Measurements from ENCODE around the gene EPPIN. TPM values are rescaled to one million over a fixed set of nuclear protein-coding genes. Genes with fewer than 3 reads are reported as not detected.

The EPPIN gene
- polyA plus RNA-seq, 2 donors: not detected

DNA sequence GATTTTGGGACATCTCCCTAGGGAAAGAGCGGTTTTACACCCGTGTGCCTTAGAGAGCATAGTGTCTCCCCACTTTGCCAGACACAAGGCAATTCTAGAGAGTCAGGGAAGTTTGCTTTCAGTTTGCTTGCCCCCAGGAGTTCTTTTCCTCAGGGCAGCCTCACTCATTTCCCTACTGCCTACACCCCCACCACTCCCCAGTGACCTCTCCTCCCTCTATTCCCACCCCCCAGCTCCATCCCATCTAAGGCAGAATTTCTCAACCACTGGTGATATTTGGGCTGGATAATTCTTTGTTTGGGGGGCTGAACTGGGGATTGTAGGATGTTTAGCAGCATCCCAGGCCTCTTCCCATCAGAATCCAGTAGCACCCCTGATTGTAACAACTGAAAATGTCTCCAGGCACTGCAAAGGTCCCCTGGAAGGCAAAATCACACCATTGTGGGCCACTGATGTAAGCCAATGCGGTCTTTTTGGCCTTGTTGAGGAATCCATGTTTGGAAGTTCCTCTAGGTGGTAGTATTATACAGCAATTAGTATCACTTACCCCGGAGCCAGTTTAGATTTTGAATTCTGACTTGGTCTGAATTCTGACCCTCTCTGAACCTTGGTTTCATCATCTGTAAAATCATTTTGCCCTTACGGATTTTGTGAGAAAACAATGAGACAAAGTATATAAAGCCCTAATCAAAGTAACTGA, 1.3 kb downstream of the EPPIN start:
- H3K27me3 ChIP-seq (ENCODE audit: control insufficient read depth in 1 of 2, insufficient read depth in 2 of 2, low read length in 2 of 2): peaks cover 4 to 18% of the 10 kb centered on the region in 2 donors
- no peaks in the 10 kb centered on the region for H3K36me3 ChIP-seq (ENCODE audit: control insufficient read depth in 2 of 2, insufficient read depth in 2 of 2, low read length in 1 of 2)
- no peak overlapping the region for H3K4me3 ChIP-seq (ENCODE audit: low read depth in 1 of 2, low read length in 2 of 2)
- no peak overlapping the region for H3K27ac ChIP-seq (ENCODE audit: low read depth in 2 of 2, low read length in 1 of 2)
- H3K4me1 ChIP-seq (ENCODE audit: control insufficient read depth in 2 of 2, insufficient read depth in 2 of 2, low read length in 1 of 2): no peaks in the 10 kb centered on the region
- no peaks in the 10 kb centered on the region for H3K9me3 ChIP-seq (ENCODE audit: control insufficient read depth in 2 of 2, insufficient read depth in 1 of 2, low read depth in 1 of 2, low read length in 1 of 2)
- 28 to 29% methylated on average over 5 of the region's 5 CpGs for WGBS, 2 donors

DNA sequence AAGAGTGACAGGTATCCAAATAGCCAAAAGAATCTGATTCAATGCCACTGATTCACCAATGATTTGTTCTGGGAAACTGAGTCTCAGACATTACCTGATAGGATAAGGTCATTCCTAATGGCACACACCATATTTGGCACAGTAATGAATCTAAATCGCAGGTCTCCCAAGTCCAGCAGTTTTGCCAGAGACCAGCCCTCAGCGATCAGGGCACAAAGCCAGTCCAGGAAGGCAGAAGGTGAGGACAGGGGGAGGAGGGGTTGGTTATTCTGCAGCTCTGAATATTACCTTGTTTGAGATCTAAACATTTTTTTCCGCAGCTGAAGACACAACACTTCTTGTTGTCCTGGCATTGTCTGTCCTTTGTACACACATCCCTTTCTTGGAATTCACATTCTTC, 1.9 kb downstream of the EPPIN start:
- Histone ChIP-seq H3K36me3 (ENCODE audit: control insufficient read depth in 2 of 2, insufficient read depth in 2 of 2, low read length in 1 of 2) (no peaks in the 10 kb centered on the region), H3K27me3 (ENCODE audit: control insufficient read depth in 1 of 2, insufficient read depth in 2 of 2, low read length in 2 of 2) (peaks cover 4 to 19% of the 10 kb centered on the region in 2 donors)
- 71 to 74% methylated on average over 3 of the region's 3 CpGs for WGBS, 2 donors

DNA sequence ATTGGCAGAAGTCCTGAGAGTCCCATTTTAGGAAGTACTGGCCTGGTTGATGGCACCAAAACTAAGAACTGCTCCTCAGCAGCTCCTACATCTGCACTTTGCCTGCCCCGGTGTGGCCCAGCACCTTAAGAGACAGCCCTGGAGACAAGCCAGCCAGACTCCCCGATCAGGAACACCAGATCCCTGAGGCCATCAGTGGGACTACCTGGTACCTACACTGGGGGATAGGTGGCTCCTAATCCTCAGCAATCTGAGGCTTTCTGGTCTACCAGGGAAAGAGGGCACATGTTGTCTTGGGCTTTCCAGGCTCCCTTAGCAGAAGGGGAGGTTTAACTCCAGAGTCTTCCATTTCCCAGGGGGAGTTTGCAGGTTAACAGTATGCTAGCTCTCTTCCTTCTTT, 7.8 kb downstream of the EPPIN start, which contains the start of gene WFDC6:
TSS of gene WFDC6 (minus strand) at position 101 of the 400 bp plus-strand sequence. CDS start at position 26, 75 bp downstream.
- peaks cover 7 to 37% of the 10 kb centered on the region in 2 donors for H3K27me3 ChIP-seq (ENCODE audit: control insufficient read depth in 1 of 2, insufficient read depth in 2 of 2, low read length in 2 of 2)
- 47 to 63% methylated on average over 2 of the region's 2 CpGs for WGBS, 2 donors

More for the DNA sequence above, 1.9 kb downstream of the EPPIN start:
- Histone ChIP-seq H3K27ac (ENCODE audit: low read depth in 2 of 2, low read length in 1 of 2) (no peak overlapping the region), H3K9me3 (ENCODE audit: control insufficient read depth in 2 of 2, insufficient read depth in 1 of 2, low read depth in 1 of 2, low read length in 1 of 2) (no peaks in the 10 kb centered on the region), H3K4me1 (ENCODE audit: control insufficient read depth in 2 of 2, insufficient read depth in 2 of 2, low read length in 1 of 2) (no peaks in the 10 kb centered on the region), H3K4me3 (ENCODE audit: low read depth in 1 of 2, low read length in 2 of 2) (no peak overlapping the region)

DNA sequence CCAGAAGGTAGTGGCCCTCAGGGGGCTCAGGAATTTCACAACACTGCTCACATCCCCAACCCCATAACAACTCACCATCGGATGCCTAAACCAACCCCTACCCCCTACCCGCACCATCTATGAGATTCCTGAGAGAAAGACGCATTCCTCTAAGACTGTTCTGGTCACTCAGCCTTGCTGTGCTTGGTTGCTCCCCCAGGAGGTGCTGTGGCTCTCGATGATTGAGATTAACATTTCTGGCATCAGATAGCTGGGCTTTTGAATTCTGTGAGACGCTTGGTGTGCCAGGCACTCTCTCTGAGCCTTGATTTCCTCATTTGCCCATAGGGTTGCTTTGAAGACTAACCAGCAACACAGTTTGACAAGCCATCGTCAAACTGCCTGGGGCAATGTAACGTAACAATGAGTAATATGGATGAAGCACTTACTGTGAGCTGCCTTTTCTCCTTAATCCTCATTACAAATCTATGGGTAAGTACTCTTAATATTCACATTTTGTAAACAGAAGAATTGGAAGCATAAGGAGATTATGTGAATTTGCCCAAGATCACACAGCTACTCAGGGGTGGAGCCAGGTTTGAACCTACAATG, 8.9 kb downstream of the EPPIN start:
- Histone ChIP-seq H3K4me1 (ENCODE audit: control insufficient read depth in 2 of 2, insufficient read depth in 2 of 2, low read length in 1 of 2) (peaks cover 3% of the 10 kb centered on the region in 2 donors), H3K36me3 (ENCODE audit: control insufficient read depth in 2 of 2, insufficient read depth in 2 of 2, low read length in 1 of 2) (no peaks in the 10 kb centered on the region), H3K9me3 (ENCODE audit: control insufficient read depth in 2 of 2, insufficient read depth in 1 of 2, low read depth in 1 of 2, low read length in 1 of 2) (no peaks in the 10 kb centered on the region), H3K4me3 (ENCODE audit: low read depth in 1 of 2, low read length in 2 of 2) (no peak overlapping the region), H3K27me3 (ENCODE audit: control insufficient read depth in 1 of 2, insufficient read depth in 2 of 2, low read length in 2 of 2) (peaks cover 3 to 41% of the 10 kb centered on the region in 2 donors), H3K27ac (ENCODE audit: low read depth in 2 of 2, low read length in 1 of 2) (no peak overlapping the region)
- WGBS, 2 donors: 53 to 58% methylated on average over 7 of the region's 7 CpGs

More for the DNA sequence above, 7.8 kb downstream of the EPPIN start, which contains the start of gene WFDC6:
- Histone ChIP-seq H3K4me1 (ENCODE audit: control insufficient read depth in 2 of 2, insufficient read depth in 2 of 2, low read length in 1 of 2) (peaks cover 3% of the 10 kb centered on the region in 2 donors), H3K9me3 (ENCODE audit: control insufficient read depth in 2 of 2, insufficient read depth in 1 of 2, low read depth in 1 of 2, low read length in 1 of 2) (no peaks in the 10 kb centered on the region), H3K4me3 (ENCODE audit: low read depth in 1 of 2, low read length in 2 of 2) (no peak within 1 kb of the TSS), H3K36me3 (ENCODE audit: control insufficient read depth in 2 of 2, insufficient read depth in 2 of 2, low read length in 1 of 2) (no peaks in the 10 kb centered on the region), H3K27ac (ENCODE audit: low read depth in 2 of 2, low read length in 1 of 2) (no peak within 1 kb of the TSS)

DNA sequence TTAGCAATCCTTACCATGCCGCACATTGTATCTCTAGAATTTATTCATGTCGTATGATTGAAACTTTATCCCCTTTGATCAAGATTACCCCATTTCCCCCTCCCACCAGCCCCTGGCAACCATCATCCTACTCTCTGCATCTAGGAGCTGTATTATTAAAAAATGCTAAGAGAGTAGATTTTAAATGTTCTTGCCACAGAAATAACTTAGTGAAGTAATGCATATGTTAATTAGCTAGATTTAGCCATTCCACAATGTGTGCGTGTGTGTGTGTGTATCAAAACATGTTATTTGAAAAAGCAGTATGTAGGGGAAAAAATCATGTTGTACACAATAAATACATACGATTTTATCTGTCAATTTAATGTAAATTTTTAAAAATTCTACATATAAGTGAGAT, 19.9 kb downstream of the EPPIN start:
- 79% methylated on average over 4 of the region's 4 CpGs for WGBS, 2 donors

DNA sequence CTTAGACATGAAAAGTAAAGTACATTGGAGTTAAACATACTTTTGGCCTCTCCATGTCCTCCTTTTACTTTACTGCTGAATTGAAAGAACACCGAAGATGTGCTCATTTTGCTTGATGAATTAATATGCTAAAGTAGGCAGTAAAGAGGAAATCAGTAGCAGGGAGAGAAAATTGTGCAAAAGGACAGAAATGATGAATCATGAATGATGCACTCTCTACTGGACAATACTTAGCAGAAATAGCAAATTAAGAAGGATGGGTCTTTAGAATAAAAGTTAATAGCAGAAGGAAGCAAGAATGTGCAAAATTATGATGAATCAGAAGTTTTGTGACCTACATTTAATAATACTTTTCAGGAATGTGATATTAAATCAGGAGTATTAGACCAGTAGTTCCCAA, 23.4 kb downstream of the EPPIN start:
- no peaks in the 10 kb centered on the region for H3K9me3 ChIP-seq (ENCODE audit: control insufficient read depth in 2 of 2, insufficient read depth in 1 of 2, low read depth in 1 of 2, low read length in 1 of 2)
- H3K27me3 ChIP-seq (ENCODE audit: control insufficient read depth in 1 of 2, insufficient read depth in 2 of 2, low read length in 2 of 2): peaks cover 3% of the 10 kb centered on the region in 2 donors
- H3K27ac ChIP-seq (ENCODE audit: low read depth in 2 of 2, low read length in 1 of 2): no peak overlapping the region
- WGBS, 2 donors: 70 to 82% methylated on average over 1 of the region's 1 CpG
- no peaks in the 10 kb centered on the region for H3K36me3 ChIP-seq (ENCODE audit: control insufficient read depth in 2 of 2, insufficient read depth in 2 of 2, low read length in 1 of 2)
- no peak overlapping the region for H3K4me3 ChIP-seq (ENCODE audit: low read depth in 1 of 2, low read length in 2 of 2)
- H3K4me1 ChIP-seq (ENCODE audit: control insufficient read depth in 2 of 2, insufficient read depth in 2 of 2, low read length in 1 of 2): no peaks in the 10 kb centered on the region

More for the DNA sequence above, 19.9 kb downstream of the EPPIN start:
- no peak overlapping the region for H3K4me3 ChIP-seq (ENCODE audit: low read depth in 1 of 2, low read length in 2 of 2)
- no peak overlapping the region for H3K27ac ChIP-seq (ENCODE audit: low read depth in 2 of 2, low read length in 1 of 2)
- no peaks in the 10 kb centered on the region for H3K36me3 ChIP-seq (ENCODE audit: control insufficient read depth in 2 of 2, insufficient read depth in 2 of 2, low read length in 1 of 2)
- peaks cover 3 to 9% of the 10 kb centered on the region in 2 donors for H3K27me3 ChIP-seq (ENCODE audit: control insufficient read depth in 1 of 2, insufficient read depth in 2 of 2, low read length in 2 of 2)
- H3K9me3 ChIP-seq (ENCODE audit: control insufficient read depth in 2 of 2, insufficient read depth in 1 of 2, low read depth in 1 of 2, low read length in 1 of 2): no peaks in the 10 kb centered on the region
- no peaks in the 10 kb centered on the region for H3K4me1 ChIP-seq (ENCODE audit: control insufficient read depth in 2 of 2, insufficient read depth in 2 of 2, low read length in 1 of 2)

DNA sequence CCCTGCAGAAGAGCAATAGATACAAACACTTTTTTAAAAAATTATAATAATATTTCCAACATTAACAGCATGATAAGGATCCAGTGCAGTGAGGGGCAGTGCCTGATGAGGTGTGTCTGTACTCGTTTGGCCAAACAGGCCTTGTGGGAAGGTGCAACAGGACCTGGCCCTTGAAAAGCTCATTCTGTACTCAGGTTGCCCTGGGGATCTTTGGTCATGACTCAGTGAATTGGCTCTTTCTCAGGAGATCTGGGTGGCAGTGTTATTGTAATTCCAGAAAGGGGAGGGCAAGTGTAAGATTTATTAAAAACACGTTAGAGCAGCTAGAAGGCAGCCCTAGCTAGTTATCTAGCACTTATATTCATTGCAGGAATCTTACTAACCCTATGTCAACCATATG, 28.9 kb downstream of the EPPIN start:
- Histone ChIP-seq H3K27ac (ENCODE audit: low read depth in 2 of 2, low read length in 1 of 2) (no peak overlapping the region), H3K4me3 (ENCODE audit: low read depth in 1 of 2, low read length in 2 of 2) (no peak overlapping the region), H3K27me3 (ENCODE audit: control insufficient read depth in 1 of 2, insufficient read depth in 2 of 2, low read length in 2 of 2) (no peaks in the 10 kb centered on the region), H3K36me3 (ENCODE audit: control insufficient read depth in 2 of 2, insufficient read depth in 2 of 2, low read length in 1 of 2) (no peaks in the 10 kb centered on the region), H3K4me1 (ENCODE audit: control insufficient read depth in 2 of 2, insufficient read depth in 2 of 2, low read length in 1 of 2) (no peaks in the 10 kb centered on the region), H3K9me3 (ENCODE audit: control insufficient read depth in 2 of 2, insufficient read depth in 1 of 2, low read depth in 1 of 2, low read length in 1 of 2) (no peaks in the 10 kb centered on the region)
- WGBS, 2 donors: 23 to 42% methylated on average over 2 of the region's 2 CpGs

DNA sequence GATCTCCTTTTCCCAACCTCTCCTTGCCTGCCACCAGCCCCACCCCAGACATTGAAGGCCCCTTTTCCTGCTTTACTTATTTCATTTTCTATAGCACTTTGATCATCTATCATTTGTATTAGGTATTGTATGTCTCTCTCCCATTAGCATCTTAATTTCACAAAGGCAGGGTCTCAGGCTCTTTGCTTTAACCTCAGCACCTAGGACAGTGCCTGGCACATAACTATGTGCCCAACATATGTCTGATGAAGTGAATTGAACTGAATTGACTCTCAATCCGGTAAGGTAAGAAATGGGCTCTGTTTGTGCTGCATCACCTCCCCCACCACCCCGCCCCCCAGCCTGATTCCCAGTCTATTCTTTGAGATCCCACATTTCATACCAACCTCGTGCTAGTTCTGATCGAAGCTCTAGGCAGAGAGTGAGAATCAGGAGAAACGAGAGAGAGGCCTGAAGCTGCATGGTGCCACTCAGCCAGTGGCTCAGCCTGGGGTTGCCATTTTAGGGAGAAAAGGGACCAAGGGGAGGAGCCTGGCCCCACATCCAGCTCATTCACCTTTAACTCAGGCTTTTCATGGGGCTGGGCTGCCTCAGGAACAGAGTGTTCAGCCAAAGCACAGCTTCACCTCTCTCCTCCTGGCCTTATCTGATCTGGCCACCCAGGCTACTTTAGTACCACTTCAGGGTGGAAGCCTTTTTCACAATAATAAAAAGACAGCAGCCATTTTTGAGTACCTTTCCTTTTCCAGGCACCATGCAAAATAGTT, 31.9 kb downstream of the EPPIN start, which contains the start of gene SPINT3:
TSS of gene SPINT3 (minus strand) at position 476 of the 767 bp plus-strand sequence. CDS start at position 462, 14 bp downstream.
- 65 to 70% methylated on average over 5 of the region's 5 CpGs for WGBS, 2 donors
- Histone ChIP-seq H3K4me1 (ENCODE audit: control insufficient read depth in 2 of 2, insufficient read depth in 2 of 2, low read length in 1 of 2) (no peaks in the 10 kb centered on the region), H3K4me3 (ENCODE audit: low read depth in 1 of 2, low read length in 2 of 2) (no peak within 1 kb of the TSS), H3K27me3 (ENCODE audit: control insufficient read depth in 1 of 2, insufficient read depth in 2 of 2, low read length in 2 of 2) (no peaks in the 10 kb centered on the region), H3K36me3 (ENCODE audit: control insufficient read depth in 2 of 2, insufficient read depth in 2 of 2, low read length in 1 of 2) (no peaks in the 10 kb centered on the region), H3K9me3 (ENCODE audit: control insufficient read depth in 2 of 2, insufficient read depth in 1 of 2, low read depth in 1 of 2, low read length in 1 of 2) (no peaks in the 10 kb centered on the region), H3K27ac (ENCODE audit: low read depth in 2 of 2, low read length in 1 of 2) (no peak within 1 kb of the TSS)

DNA sequence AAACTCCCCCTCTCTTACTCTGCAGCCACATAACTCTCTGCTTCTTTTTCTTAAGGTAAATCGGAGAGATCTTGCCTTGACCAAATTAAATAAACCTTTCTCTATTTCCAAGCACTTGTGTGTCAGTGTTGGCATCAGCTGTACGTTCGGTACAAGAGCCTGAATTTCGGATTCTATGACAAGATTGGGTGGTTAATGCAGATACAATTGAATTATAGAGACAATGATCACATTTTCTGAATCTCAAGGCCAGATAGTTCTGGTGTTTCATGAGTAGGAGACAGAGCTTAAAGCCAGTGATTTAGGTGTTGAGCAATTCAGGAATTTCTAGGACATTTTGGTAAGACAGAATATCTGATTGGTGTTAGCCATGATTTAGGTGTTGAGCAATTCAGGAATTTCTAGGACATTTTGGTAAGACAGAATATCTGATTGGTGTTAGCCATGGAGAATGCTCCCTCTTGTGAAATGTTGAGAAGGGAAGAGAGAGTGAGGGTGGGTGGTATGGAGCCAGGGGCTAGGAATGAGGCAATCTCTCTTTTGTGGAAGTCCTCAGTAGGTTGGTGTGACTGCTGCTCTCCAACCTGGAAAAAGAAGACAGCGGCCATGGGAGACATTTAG, 36.8 kb downstream of the EPPIN start:
- 76 to 77% methylated on average over 5 of the region's 5 CpGs for WGBS, 2 donors
- H3K27me3 ChIP-seq (ENCODE audit: control insufficient read depth in 1 of 2, insufficient read depth in 2 of 2, low read length in 2 of 2): no peaks in the 10 kb centered on the region
- H3K4me3 ChIP-seq (ENCODE audit: low read depth in 1 of 2, low read length in 2 of 2): no peak overlapping the region

More for the DNA sequence above, 36.8 kb downstream of the EPPIN start:
- H3K4me1 ChIP-seq (ENCODE audit: control insufficient read depth in 2 of 2, insufficient read depth in 2 of 2, low read length in 1 of 2): no peaks in the 10 kb centered on the region
- H3K9me3 ChIP-seq (ENCODE audit: control insufficient read depth in 2 of 2, insufficient read depth in 1 of 2, low read depth in 1 of 2, low read length in 1 of 2): no peaks in the 10 kb centered on the region
- H3K36me3 ChIP-seq (ENCODE audit: control insufficient read depth in 2 of 2, insufficient read depth in 2 of 2, low read length in 1 of 2): no peaks in the 10 kb centered on the region
- no peak overlapping the region for H3K27ac ChIP-seq (ENCODE audit: low read depth in 2 of 2, low read length in 1 of 2)
